GM04504 (cell line): ENCODE measurements around the gene CDYL.
A peak's percentile ranks its signal among the peaks of the same experiment; 100 is the strongest.

Experiments
- DNase-seq: peaks from one replicate; pipeline ENCODE4 v3.0.0-alpha.2; 2012; ENCODE audit warnings: low read depth

CDYL gene

GRCh38 chr6:4776131-4776492, at the start of gene CDYL:
Gene CDYL, plus strand, starts transcription at chr6:4776404. Its CDS starts 380 bp downstream, at chr6:4776784.
- DNase-seq: peak; percentile 75

GRCh38 chr6:4726645-4727044, 49.6 kb upstream of the CDYL start:
- DNase-seq: no peak

GRCh38 chr6:4727217-4727616, 49.0 kb upstream of the CDYL start:
- no peak for DNase-seq

GRCh38 chr6:4727671-4728435, 48.4 kb upstream of the CDYL start:
- no peak for DNase-seq

- DNase-seq: no peak
These were observed 47.8 kb upstream of the CDYL start for GRCh38 chr6:4728436-4728769.

GRCh38 chr6:4728926-4729325, 47.3 kb upstream of the CDYL start:
- no peak for DNase-seq

- no peak for DNase-seq
These were observed 44.2 kb upstream of the CDYL start for GRCh38 chr6:4731996-4732395.

- DNase-seq: peak; percentile 81
These were observed 43.4 kb upstream of the CDYL start for GRCh38 chr6:4732691-4733315.

GRCh38 chr6:4736371-4736873, 39.8 kb upstream of the CDYL start:
- DNase-seq: no peak

- no peak for DNase-seq
These were observed 36.2 kb upstream of the CDYL start for GRCh38 chr6:4740032-4740431.

GRCh38 chr6:4743062-4743461, 33.1 kb upstream of the CDYL start:
- DNase-seq: no peak

GRCh38 chr6:4743926-4744325, 32.3 kb upstream of the CDYL start:
- no peak for DNase-seq

GRCh38 chr6:4747588-4747987, 28.6 kb upstream of the CDYL start:
- DNase-seq: no peak

- DNase-seq: no peak
These were observed 24.3 kb upstream of the CDYL start for GRCh38 chr6:4751823-4752464.

GRCh38 chr6:4756247-4756646, 20.0 kb upstream of the CDYL start:
- DNase-seq: no peak

- DNase-seq: no peak
These were observed 16.2 kb upstream of the CDYL start for GRCh38 chr6:4759997-4760396.

GRCh38 chr6:4760773-4761172, 15.4 kb upstream of the CDYL start:
- DNase-seq: no peak

- DNase-seq: no peak
These were observed 13.9 kb upstream of the CDYL start for GRCh38 chr6:4762294-4762693.

GRCh38 chr6:4763921-4764320, 12.3 kb upstream of the CDYL start:
- no peak for DNase-seq

GRCh38 chr6:4768815-4769214, 7.4 kb upstream of the CDYL start:
- no peak for DNase-seq

GRCh38 chr6:4772750-4773149, 3.5 kb upstream of the CDYL start:
- no peak for DNase-seq

- no peak for DNase-seq
These were observed 3.0 kb upstream of the CDYL start for GRCh38 chr6:4773181-4773580.

- DNase-seq: no peak
These were observed 1.9 kb upstream of the CDYL start for GRCh38 chr6:4774296-4774695.
